HUDEP-2 (cell line): Measurements from ENCODE around the gene CHRNA10.

Source experiments
- DNase-seq, 76 experiments: peaks; one replicate each; lab custom pipeline; 2025; ENCODE audit not compliant: unreplicated experiment in 76 of 76; lab: John Stamatoyannopoulos, UW

The CHRNA10 gene

DNA sequence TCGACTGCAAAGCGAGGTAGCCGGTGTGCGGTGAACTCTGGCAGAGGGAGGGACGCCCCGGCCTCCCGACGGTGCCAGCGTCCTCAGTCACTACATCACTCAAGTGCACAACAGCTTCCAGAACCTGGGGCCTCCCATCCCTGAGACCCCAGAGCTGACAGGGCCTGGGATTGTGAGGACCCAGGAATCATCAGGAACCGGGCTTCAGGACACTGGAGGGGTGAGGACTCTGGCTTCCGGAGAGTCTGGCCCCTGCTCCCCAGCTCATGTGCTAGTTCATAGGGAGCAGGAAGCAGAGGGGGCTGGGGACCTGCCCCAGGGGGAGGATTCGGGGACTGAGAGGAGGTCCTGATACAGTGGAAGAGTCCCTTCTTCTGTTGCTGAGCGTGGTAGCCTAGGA lies 34.0 kb downstream of the CHRNA10 start:
- DNase-seq: no peak

DNA sequence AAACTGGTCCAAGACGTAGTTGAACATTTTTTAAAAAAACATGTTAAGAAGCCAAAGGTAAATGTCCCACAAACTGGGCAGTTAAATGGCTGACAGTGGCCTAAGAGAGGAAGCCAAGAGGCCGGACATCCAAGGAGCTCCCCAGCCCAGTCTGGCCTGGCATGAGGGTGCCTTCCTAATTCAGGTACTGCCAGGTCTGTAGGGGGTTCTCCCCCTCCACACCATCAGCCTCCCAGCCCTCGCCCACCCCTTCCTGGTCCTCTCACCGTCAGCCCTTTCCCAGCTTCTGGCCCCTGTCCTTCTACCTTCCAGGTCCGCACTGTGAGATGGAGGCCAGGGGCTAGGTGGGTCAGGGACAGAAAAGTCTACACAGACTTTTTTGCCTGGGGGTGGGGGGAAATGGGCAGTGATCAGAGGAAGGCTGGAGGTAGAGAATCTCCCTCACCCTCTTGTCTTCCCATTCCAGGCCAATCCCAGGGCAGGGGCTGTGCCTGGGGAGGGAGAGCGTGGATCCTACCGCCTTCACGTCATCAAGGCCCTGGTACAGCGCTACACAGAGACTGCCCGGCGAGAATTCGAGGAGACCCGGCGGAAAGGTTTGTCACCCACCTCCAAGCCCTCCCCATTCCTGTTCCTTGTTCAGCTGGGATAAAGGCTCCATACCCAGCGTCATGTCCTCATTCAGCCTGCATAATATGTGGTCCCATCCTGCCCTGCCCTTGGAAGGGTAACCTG lies 35.4 kb downstream of the CHRNA10 start:
- DNase-seq: no peak

DNA sequence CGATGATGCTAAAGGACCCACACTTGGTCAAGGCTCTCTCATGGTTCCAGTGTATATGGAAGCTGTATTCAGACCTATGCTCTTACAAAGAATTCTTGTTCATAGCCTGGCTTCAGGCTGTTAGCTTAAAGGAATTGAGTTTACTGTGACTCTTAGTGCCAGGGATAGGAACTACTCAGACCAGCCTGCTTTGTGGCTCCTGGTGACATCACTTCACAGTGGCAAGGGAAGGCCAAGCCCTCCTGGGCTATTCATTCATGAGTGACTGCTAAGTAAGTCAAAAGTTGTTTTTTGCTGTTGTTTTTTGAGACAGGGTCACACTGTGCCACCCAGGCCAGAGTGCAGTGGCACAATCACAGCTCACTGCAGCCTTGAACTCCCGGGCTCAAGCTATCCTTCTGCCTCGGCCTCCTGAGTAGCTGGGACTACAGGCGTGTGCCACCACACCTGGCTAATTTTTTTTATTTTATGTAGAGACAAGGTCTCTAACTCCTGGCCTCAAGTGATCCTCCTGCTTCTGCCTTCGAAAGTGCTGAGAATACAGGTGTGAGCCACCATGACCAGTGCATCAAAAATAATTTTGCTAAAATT lies 39.0 kb downstream of the CHRNA10 start:
- DNase-seq: no peak

DNA sequence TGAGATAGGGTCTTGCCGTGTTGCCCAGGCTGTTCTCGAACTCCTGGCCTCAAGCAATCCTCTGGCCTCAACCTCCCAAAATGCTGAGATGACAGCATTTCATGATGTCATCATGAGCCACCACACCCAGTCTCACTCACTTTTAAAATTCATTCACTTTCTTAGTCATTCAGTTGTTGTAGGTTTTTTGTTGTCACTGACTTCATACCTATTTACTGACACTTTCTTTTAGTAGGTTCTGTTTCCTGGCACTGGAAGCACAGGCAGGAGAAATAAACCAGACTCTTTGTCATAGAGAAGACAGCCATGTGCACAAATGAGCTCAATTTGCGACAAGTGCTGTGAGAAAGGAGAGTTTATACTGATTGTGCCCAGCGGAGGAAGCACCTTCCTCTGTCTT lies 39.9 kb downstream of the CHRNA10 start:
- no peak for DNase-seq

DNA sequence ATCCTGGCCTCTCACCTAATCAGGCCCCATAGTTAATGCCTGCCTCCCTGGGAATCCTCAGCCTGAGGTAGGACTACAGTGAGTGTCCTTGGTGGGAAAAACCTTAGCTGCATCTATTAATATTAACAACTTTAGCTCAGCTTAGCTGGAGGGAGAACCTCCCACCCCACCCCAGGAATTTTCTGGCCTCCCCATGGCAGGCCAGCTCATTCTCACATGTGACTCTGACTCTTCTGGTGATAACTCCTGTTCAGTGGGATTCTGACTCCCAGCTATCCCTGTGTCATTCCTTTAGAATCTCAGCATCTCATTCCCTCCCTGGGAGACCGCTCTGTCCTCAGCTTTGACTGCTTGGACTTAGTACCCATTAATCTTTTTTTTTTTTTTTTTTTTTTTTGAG lies 43.9 kb downstream of the CHRNA10 start:
- DNase-seq: no peak

DNA sequence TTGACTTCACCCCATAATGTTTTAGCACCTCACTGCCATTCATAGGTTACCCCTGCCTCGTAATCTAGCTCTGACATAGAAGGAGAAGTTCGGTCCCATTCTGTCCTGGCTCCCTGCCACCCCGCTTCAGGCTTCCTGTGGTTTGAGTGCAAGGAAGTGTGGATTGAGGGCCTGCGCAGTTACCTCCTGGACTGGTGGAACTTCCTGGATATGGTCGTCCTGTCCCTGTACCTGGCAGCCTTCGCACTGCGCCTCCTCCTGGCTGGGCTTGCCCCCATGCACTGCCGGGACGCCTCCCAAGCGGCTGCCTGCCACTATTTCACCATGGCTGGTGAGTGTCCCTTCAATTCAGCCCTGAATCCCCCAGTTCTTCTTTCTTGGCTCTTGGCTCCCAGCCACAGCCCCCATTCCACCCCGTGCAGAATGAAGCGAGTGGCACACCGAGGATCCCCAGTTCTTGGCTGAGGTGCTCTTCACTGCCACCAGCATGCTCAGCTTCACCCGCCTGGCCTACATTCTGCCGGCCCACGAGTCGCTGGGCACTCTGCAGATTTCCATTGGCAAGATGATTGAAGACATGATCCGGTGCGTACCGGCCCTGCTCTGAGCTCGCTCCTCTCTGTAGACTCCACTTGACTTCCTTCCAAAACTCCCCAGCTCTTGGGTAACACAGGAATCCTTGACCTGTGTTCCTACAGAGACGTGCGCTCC lies 44.8 kb downstream of the CHRNA10 start:
- DNase-seq: no peak

DNA sequence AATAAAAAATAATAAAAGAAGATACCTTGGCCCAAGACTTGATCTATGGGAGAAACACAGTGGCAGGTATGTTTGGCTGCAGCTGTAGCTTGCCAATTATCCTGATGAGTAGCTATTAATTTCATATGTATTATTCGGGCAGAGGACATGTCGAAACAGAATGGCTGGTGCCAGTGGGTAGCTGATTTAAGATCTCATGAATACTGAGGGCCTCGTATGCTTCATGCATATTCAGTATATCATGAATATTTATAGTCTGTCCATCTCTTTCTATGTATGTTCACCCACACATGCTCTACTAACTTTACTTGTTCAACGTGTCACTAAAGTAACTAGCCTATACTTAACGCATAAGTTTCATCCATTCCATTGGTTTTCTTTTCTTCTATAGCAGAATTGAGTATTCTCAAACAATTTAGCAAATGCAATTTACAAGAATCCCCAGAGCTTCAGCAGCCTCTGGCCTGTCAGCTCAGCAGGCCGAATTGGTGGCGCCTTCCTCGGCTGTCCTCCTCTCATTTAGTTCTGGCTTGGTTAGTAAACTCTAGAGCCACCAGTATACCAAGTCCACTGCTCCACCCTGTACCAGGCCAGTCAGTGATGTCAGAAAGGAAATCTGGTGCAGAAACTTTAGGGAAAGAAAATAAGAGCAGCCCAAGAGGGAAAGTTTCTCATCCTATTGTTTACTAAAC lies 47.3 kb downstream of the CHRNA10 start:
- DNase-seq: no peak

DNA sequence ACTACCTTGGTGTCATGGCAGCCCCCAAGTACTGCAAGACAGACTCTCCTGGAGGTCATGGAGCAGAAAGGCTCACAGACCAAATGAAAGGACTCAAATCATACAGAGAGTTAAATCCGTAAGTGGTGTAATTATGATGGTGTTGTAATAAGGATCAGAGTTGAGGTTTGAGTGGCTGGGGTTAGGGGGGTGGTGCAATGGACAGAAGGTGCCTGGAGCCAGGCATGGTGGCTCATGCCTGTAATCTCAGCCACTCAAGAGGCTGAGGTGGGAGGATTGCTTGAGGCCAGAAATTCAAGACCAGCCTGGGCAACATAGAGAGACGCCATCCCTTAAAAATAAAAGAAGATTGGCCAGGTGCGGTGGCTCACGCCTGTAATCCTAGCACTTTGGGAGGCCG lies 48.1 kb downstream of the CHRNA10 start:
- DNase-seq: no peak

DNA sequence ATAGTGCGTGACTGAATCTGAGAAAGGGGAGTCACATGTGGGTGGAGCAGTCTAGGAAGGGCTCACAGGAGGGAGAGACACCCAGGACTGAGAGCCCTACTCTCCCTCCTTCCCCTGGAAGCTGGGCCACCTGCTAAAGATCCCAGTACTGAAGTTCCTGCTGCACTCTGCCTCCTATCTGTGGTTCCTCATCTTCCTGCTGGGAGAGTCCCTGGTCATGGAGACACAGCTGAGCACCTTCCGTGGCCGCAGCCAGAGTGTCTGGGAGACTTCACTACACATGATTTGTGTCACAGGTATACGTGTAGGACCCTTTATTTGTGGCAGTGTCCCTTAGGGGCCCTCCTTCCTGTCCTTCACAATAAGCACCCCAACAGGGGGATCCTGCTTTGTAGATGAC lies 48.7 kb downstream of the CHRNA10 start:
- no peak for DNase-seq

DNA sequence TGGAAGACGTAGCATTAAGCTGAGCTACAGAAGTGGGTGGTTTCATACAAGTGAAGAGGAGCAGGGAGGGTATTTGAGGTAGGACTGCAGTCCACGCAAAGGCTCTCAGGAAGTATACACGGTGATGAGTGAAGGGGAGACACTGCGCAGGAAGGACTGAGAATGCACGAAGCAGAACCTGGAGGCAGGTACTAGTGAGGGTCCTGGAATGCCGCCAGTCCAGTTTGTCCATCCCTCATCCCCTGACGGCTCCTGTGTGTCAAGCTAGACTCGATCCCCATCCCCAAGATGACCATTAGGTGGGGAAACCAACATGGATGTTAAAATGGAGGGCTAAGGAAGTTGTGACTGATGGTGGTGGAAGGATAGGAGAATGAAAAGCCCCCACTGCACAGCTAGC lies 53.2 kb downstream of the CHRNA10 start:
- no peak for DNase-seq

DNA sequence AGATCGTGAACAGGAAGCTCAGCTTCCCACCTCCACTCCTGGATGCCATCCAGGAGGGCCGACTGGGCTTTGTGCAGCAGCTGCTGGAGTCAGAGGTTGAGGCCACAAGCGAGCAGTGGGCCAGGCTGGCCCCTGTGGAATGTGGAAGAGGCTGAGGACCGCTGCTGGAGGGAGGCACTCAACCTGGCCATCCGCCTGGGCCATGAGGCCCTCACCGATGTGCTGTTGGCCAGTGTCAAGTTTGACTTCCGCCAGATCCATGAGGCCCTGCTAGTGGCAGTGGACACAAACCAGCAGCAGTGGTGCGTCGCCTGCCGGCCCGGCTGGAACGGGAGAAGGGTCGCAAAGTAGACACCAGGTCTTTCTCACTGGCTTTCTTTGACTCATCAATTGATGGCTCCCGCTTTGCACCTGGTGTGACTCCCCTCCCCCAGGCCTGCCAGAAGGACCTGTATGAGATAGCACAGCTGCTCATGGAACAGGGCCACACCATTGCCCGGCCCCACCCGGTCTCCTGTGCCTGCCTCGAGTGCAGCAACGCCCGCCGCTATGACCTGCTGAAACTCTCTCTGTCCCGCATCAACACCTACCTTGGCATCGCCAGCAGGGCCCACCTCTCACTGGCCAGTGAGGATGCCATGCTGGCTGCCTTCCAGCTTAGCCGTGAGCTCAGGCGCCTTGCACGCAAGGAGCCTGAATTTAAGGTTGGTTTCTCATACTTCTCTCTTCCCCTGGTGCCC lies 54.3 kb downstream of the CHRNA10 start:
- peak in 4 of 76 experiments; percentile 6 to 16 (median 8) for DNase-seq

DNA sequence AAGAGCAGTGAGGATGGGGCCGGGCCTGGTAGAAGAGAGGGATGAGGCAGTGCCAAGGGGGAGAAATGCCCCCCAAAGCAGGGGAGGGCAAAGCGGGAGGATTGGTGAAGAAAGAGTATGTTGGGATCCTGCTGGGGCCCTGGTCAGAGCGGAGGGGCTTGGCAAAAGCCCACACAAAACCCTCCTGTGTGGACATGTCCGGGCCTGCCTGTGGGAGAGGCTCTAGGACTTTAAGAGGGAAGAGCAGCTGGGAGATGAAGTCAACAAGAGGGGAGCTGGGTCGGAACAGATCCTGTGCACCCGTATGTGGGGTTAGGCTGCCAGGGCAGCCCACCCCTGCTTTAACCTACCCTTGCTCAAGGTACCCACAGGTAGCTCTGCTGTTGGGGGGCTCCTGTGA lies 55.2 kb downstream of the CHRNA10 start:
- no peak for DNase-seq
